ENCODE data around the gene MROH2A.

DNA sequence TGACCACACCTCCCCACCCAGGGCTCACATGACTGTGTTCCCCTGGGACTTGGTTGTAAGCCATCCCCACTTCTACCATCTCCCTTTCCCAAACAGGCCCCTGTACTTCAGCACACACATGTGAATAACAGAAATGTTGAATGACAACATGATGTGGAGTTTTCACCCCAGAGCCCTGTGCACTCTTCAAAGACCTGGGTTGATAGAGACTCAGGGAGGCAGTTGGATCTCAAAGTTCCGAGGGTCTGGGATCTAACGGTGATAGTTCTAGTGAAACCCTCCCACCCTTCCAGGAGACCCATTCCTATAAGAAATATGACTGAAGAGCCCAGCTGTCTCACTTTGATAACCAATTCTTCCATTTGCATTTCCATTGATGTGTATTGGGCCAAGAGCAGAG lies at the start of gene MROH2A:
- TF ChIP-seq, protein P1, sequence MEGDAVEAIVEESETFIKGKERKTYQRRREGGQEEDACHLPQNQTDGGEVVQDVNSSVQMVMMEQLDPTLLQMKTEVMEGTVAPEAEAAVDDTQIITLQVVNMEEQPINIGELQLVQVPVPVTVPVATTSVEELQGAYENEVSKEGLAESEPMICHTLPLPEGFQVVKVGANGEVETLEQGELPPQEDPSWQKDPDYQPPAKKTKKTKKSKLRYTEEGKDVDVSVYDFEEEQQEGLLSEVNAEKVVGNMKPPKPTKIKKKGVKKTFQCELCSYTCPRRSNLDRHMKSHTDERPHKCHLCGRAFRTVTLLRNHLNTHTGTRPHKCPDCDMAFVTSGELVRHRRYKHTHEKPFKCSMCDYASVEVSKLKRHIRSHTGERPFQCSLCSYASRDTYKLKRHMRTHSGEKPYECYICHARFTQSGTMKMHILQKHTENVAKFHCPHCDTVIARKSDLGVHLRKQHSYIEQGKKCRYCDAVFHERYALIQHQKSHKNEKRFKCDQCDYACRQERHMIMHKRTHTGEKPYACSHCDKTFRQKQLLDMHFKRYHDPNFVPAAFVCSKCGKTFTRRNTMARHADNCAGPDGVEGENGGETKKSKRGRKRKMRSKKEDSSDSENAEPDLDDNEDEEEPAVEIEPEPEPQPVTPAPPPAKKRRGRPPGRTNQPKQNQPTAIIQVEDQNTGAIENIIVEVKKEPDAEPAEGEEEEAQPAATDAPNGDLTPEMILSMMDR (IDR thresholded peaks at IDR 0.05): no peak
- no peak for TF ChIP-seq POLR2A (IDR thresholded peaks at IDR 0.05)
- no peak for TF ChIP-seq EP300 (IDR thresholded peaks at IDR 0.05)

Measured in stomach (tissue), 4 donors.